Cardiac ventricle fibroblast (primary cell): ENCODE measurements around the gene DEFB115. TPM values are rescaled to one million over a fixed set of nuclear protein-coding genes. Genes with fewer than 3 reads are reported as not detected.

ENCODE experiments used
- total RNA-seq: library from RNA; depleted of rRNA; stranded (reverse); fragments of >200 nt; gene quantifications from 2 replicates; pipeline ENCODE4 v1.2.3, GENCODE V29; 2015

The DEFB115 gene
- total RNA-seq: not detected in 2 replicates

GRCh38 chr20:31257364-31257763 lies at the start of gene DEFB115:
Gene DEFB115, plus strand, starts transcription at chr20:31257664. Its CDS starts 0 bp downstream, at chr20:31257664.

GRCh38 chr20:31308535-31309162 lies 51.2 kb downstream of the DEFB115 start, which contains the start of gene DEFB116:
Gene DEFB116, minus strand, starts transcription at chr20:31308585. Its CDS starts 0 bp downstream, at chr20:31308585.

Other genes starting within 250 kb of the DEFB115 start
- gene DEFB116, start 50.9 kb downstream of the DEFB115 start, total RNA-seq: not detected in 2 replicates
- not detected in 2 replicates for gene DEFB118, start 110.9 kb downstream of the DEFB115 start, total RNA-seq
- not detected in 2 replicates for gene DEFB119, start 132.9 kb downstream of the DEFB115 start, total RNA-seq
- not detected in 2 replicates for gene DEFB121, start 148.6 kb downstream of the DEFB115 start, total RNA-seq
- gene DEFB123, start 183.0 kb downstream of the DEFB115 start, total RNA-seq: not detected in 2 replicates
- gene DEFB124, start 217.5 kb downstream of the DEFB115 start, total RNA-seq: not detected in 2 replicates
- gene REM1, start 217.6 kb downstream of the DEFB115 start, total RNA-seq: 0.44 and 1.2 TPM in 2 replicates